GM21619 (cell line): ENCODE data around the gene RGS17.
"Not testable (repeated sequence)": the region's sequence is repeated elsewhere in the genome, so short reads cannot be mapped to it uniquely, and the experiment has no call there.

ENCODE experiments used
- ATAC-seq: cut with Tn5 transposase; IDR thresholded peaks from one replicate; pipeline ENCODE4 v1.9.1; 2021; ENCODE audit not compliant: unreplicated experiment

RGS17 gene

GRCh38 chr6:153043719-153044118, 87.4 kb downstream of the RGS17 start:
- ATAC-seq = no peak

GRCh38 chr6:153038378-153039057, 92.6 kb downstream of the RGS17 start:
- ATAC-seq = no peak

GRCh38 chr6:153034139-153034538, 96.9 kb downstream of the RGS17 start:
- ATAC-seq = no peak

- no peak for ATAC-seq
These were observed 98.7 kb downstream of the RGS17 start for GRCh38 chr6:153032255-153032882.

GRCh38 chr6:153031335-153031955, 99.6 kb downstream of the RGS17 start:
- no peak for ATAC-seq

GRCh38 chr6:153028963-153029362, 102.1 kb downstream of the RGS17 start:
- no peak for ATAC-seq

- ATAC-seq = no peak
These were observed 102.8 kb downstream of the RGS17 start for GRCh38 chr6:153028286-153028685.

GRCh38 chr6:153027480-153027879, 103.6 kb downstream of the RGS17 start:
- ATAC-seq = no peak

GRCh38 chr6:153024709-153025017, 106.4 kb downstream of the RGS17 start:
- no peak for ATAC-seq

- peak; percentile 98 for ATAC-seq
These were observed 106.9 kb downstream of the RGS17 start for GRCh38 chr6:153023977-153024708.

GRCh38 chr6:153018355-153018754, 112.7 kb downstream of the RGS17 start:
- no peak for ATAC-seq

- ATAC-seq = no peak
These were observed 114.2 kb downstream of the RGS17 start for GRCh38 chr6:153016846-153017245.

- ATAC-seq = no peak
These were observed 115.9 kb downstream of the RGS17 start for GRCh38 chr6:153015094-153015640.

GRCh38 chr6:153013438-153013837, 117.6 kb downstream of the RGS17 start:
- ATAC-seq = no peak

GRCh38 chr6:153012856-153013255, 118.2 kb downstream of the RGS17 start:
- ATAC-seq = no peak

- ATAC-seq = peak; percentile 1
These were observed 127.8 kb downstream of the RGS17 start for GRCh38 chr6:153003366-153003690.

- peak; percentile 92 for ATAC-seq
These were observed 128.3 kb downstream of the RGS17 start, which contains the start of gene MTRF1L for GRCh38 chr6:153002613-153003365. Gene MTRF1L, minus strand, starts transcription at chr6:153002709. Its CDS starts 24 bp downstream, at chr6:153002685.

GRCh38 chr6:153001767-153002612, 129.1 kb downstream of the RGS17 start:
- peak; percentile 15 for ATAC-seq

GRCh38 chr6:153000790-153001189, 130.3 kb downstream of the RGS17 start:
- not testable (repeated sequence) for ATAC-seq

- no peak for ATAC-seq
These were observed 130.8 kb downstream of the RGS17 start for GRCh38 chr6:153000243-153000642.
